Neuronal stem cell (in vitro differentiated cells): ENCODE data around the gene CUX1.

ENCODE experiments used
- DNase-seq: peaks from one replicate; pipeline ENCODE4 v3.0.0-alpha.2; 2013; ENCODE audit warnings: low spot score
- H2AFZ ChIP-seq: one replicate; pipeline ENCODE4 v1.6.1; 2013; ENCODE audit warnings: mild to moderate bottlenecking, low read length, inconsistent platforms
- H2AK5ac ChIP-seq: 2 replicates; pipeline ENCODE4 v1.6.1; 2013; ENCODE audit warnings: low read depth, mild to moderate bottlenecking, inconsistent platforms, low read length, moderate library complexity, mixed read lengths
- H2BK120ac ChIP-seq: 2 replicates; pipeline ENCODE4 v1.6.1; 2013; ENCODE audit warnings: low read depth, mild to moderate bottlenecking, inconsistent platforms, low read length, moderate library complexity, mixed read lengths
- H2BK12ac ChIP-seq: one replicate; pipeline ENCODE4 v1.6.1; 2013; ENCODE audit warnings: low read length, inconsistent platforms
- H2BK15ac ChIP-seq: 2 replicates; pipeline ENCODE4 v1.6.1; 2013; ENCODE audit warnings: mild to moderate bottlenecking, low read length, inconsistent platforms, mixed read lengths
- H2BK5ac ChIP-seq: one replicate; pipeline ENCODE4 v1.6.1; 2013; ENCODE audit warnings: inconsistent platforms, mild to moderate bottlenecking, low read length, moderate library complexity
- H3K14ac ChIP-seq: one replicate; pipeline ENCODE4 v1.6.1; 2013; ENCODE audit warnings: low read length, inconsistent platforms
- H3K18ac ChIP-seq: 2 replicates; pipeline ENCODE4 v1.6.1; 2013; ENCODE audit warnings: low read length, inconsistent platforms
- H3K23ac ChIP-seq: 2 replicates; pipeline ENCODE4 v1.6.1; 2013; ENCODE audit warnings: low read depth, mild to moderate bottlenecking, mixed read lengths, low read length, inconsistent platforms; ENCODE audit not compliant: poor library complexity
- H3K27ac ChIP-seq: replicated peaks from 3 replicates; pipeline ENCODE4 v1.5.1; 2013; ENCODE audit warnings: low read length, inconsistent platforms
- H3K27me3 ChIP-seq, 3 experiments: 2 replicates each; pipeline ENCODE4 v1.6.1; 2013; ENCODE audit warnings: low read length in 3 of 3, mild to moderate bottlenecking in 2 of 3, inconsistent platforms in 1 of 3, low read depth in 1 of 3, mixed read lengths in 1 of 3, moderate library complexity in 1 of 3; ENCODE audit not compliant: control insufficient read depth in 3 of 3, insufficient read depth in 3 of 3
- H3K36me3 ChIP-seq, 2 donors: replicated peaks in 1 of 2; 2 replicates each; pipeline ENCODE4 v1.6.1; 2013; ENCODE audit warnings: low read length in 2 of 2; ENCODE audit not compliant: control insufficient read depth in 2 of 2, insufficient read depth in 2 of 2
- H3K4ac ChIP-seq: 2 replicates; pipeline ENCODE4 v1.6.1; 2013; ENCODE audit warnings: inconsistent platforms, mild to moderate bottlenecking, low read length, moderate library complexity
- H3K4me1 ChIP-seq, 2 donors: 1 replicate in 1 of 2; 2 replicates in 1 of 2; pipeline ENCODE4 v1.6.1; 2013; ENCODE audit warnings: low read length in 2 of 2, low read depth in 1 of 2; ENCODE audit not compliant: control insufficient read depth in 2 of 2, insufficient read depth in 1 of 2
- H3K4me2 ChIP-seq: one replicate; pipeline ENCODE4 v1.6.1; 2013; ENCODE audit warnings: mild to moderate bottlenecking, low read length, inconsistent platforms; ENCODE audit not compliant: insufficient read depth, poor library complexity, severe bottlenecking
- H3K4me3 ChIP-seq, 2 donors: 2 replicates each; pipeline ENCODE4 v1.5.1; 2013; ENCODE audit warnings: low read length in 2 of 2, mild to moderate bottlenecking in 2 of 2, inconsistent platforms in 1 of 2, moderate library complexity in 1 of 2
- H3K79me1 ChIP-seq: one replicate; pipeline ENCODE4 v1.6.1; 2013; ENCODE audit warnings: low read depth, mild to moderate bottlenecking, inconsistent platforms, low read length, moderate library complexity
- H3K9ac ChIP-seq: one replicate; pipeline ENCODE4 v1.6.1; 2013; ENCODE audit warnings: mild to moderate bottlenecking, low read depth, low read length, inconsistent platforms; ENCODE audit not compliant: poor library complexity
- H3K9me3 ChIP-seq, 2 donors: replicated peaks in 1 of 2; 2 replicates each; pipeline versions ENCODE3 to v1.6.1; 2013; ENCODE audit warnings: low read length in 2 of 2, mild to moderate bottlenecking in 2 of 2, inconsistent platforms in 1 of 2, low read depth in 1 of 2, mixed read lengths in 1 of 2, moderate library complexity in 1 of 2; ENCODE audit not compliant: control insufficient read depth in 2 of 2, insufficient read depth in 1 of 2
- H4K8ac ChIP-seq: one replicate; pipeline ENCODE4 v1.6.1; 2013; ENCODE audit warnings: low read depth, mild to moderate bottlenecking, inconsistent platforms, low read length, moderate library complexity
- H4K91ac ChIP-seq: one replicate; pipeline ENCODE4 v1.6.1; 2013; ENCODE audit warnings: low read length, low read depth, mild to moderate bottlenecking, inconsistent platforms; ENCODE audit not compliant: poor library complexity
- WGBS, 2 donors: extraction: QIAGEN DNeasy Blood & Tissue Kit; methylation state at CpG; one replicate each; pipeline ENCODE4 v1.1.7; 2013; ENCODE audit warnings: missing lambda C conversion rate in 2 of 2, mixed read lengths in 1 of 2; ENCODE audit not compliant: insufficient read length in 2 of 2, insufficient replicate concordance in 1 of 2; ENCODE audit errors: extremely low coverage in 2 of 2; 5-methylcytosine and 5-hydroxymethylcytosine counted together

Gene CUX1

GRCh38 chr7:102313997-102314780, 496.8 kb downstream of the CUX1 start:
- Histone ChIP-seq H3K18ac (no peak overlapping the region), H2BK15ac (no peak overlapping the region), H2BK5ac (no peak overlapping the region), H3K4me2 (no peak overlapping the region), H3K14ac (peak overlapping the region; percentile 21), H2BK120ac (no peak overlapping the region), H3K79me1 (peaks cover 3% of the 10 kb centered on the region), H3K4ac (no peak overlapping the region), H2AFZ (no peak overlapping the region), H3K4me3 (no peak overlapping the region), H3K9me3 (no peaks in the 10 kb centered on the region), H2AK5ac (no peak overlapping the region), H3K4me1 (peaks cover 0 to 5% of the 10 kb centered on the region in 2 donors), H4K91ac (no peak overlapping the region), H3K27me3 (no peaks in the 10 kb centered on the region), H3K27ac (no peak overlapping the region), H3K36me3 (peaks cover 7 to 52% of the 10 kb centered on the region in 2 donors), H3K9ac (peak overlapping the region; percentile 30), H4K8ac (no peak overlapping the region), H2BK12ac (no peak overlapping the region), H3K23ac (peak overlapping the region; percentile 11)
- DNase-seq: no peak
- no CpG with 5 or more reads among the region's 22 CpGs for WGBS, 2 donors

GRCh38 chr7:102317231-102318059, 500.0 kb downstream of the CUX1 start:
- Histone ChIP-seq H2BK120ac (no peak overlapping the region), H3K4ac (no peak overlapping the region), H2AFZ (no peak overlapping the region), H3K4me1 (peaks cover 0 to 3% of the 10 kb centered on the region in 2 donors), H3K18ac (no peak overlapping the region), H3K23ac (no peak overlapping the region), H3K4me3 (no peak overlapping the region), H4K8ac (no peak overlapping the region), H3K27me3 (peaks cover 0 to 2% (median 0%) of the 10 kb centered on the region in 3 experiments), H3K4me2 (no peak overlapping the region), H3K14ac (no peak overlapping the region), H3K36me3 (peaks cover 9 to 62% of the 10 kb centered on the region in 2 donors), H2BK15ac (no peak overlapping the region), H2AK5ac (no peak overlapping the region), H3K9ac (peak overlapping the region; percentile 12), H3K9me3 (peaks cover 0 to 2% of the 10 kb centered on the region in 2 donors), H2BK5ac (no peak overlapping the region), H4K91ac (no peak overlapping the region), H2BK12ac (no peak overlapping the region), H3K27ac (no peak overlapping the region), H3K79me1 (peaks cover 3% of the 10 kb centered on the region)
- DNase-seq: no peak
- WGBS, 2 donors: no CpG with 5 or more reads among the region's 24 CpGs

- peaks cover 9 to 62% of the 10 kb centered on the region in 2 donors for H3K36me3 ChIP-seq
- no peak overlapping the region for H3K4ac ChIP-seq
- H3K14ac ChIP-seq: no peak overlapping the region
- peaks cover 0 to 3% of the 10 kb centered on the region in 2 donors for H3K4me1 ChIP-seq
- H4K91ac ChIP-seq: no peak overlapping the region
- peaks cover 0 to 2% of the 10 kb centered on the region in 2 donors for H3K9me3 ChIP-seq
- H3K9ac ChIP-seq: no peak overlapping the region
- H2AFZ ChIP-seq: no peak overlapping the region
- H2BK12ac ChIP-seq: no peak overlapping the region
- no peak overlapping the region for H3K27ac ChIP-seq
- no peak overlapping the region for H2BK120ac ChIP-seq
- no peak for DNase-seq
- no peak overlapping the region for H2BK15ac ChIP-seq
- no CpG with 5 or more reads among the region's 7 CpGs for WGBS, 2 donors
- H3K23ac ChIP-seq: peak overlapping the region; percentile 10
- peaks cover 0 to 2% (median 0%) of the 10 kb centered on the region in 3 experiments for H3K27me3 ChIP-seq
- no peak overlapping the region for H4K8ac ChIP-seq
- H3K4me3 ChIP-seq: no peak overlapping the region
- H3K18ac ChIP-seq: peak overlapping the region; percentile 27
- no peak overlapping the region for H2BK5ac ChIP-seq
- peaks cover 3% of the 10 kb centered on the region for H3K79me1 ChIP-seq
- no peak overlapping the region for H3K4me2 ChIP-seq
- H2AK5ac ChIP-seq: no peak overlapping the region
Observed at GRCh38 chr7:102318482-102318971, 501.1 kb downstream of the CUX1 start.

GRCh38 chr7:102319671-102320070, 502.2 kb downstream of the CUX1 start:
- H2AK5ac ChIP-seq: no peak overlapping the region
- H3K27me3 ChIP-seq: peaks cover 0 to 2% (median 0%) of the 10 kb centered on the region in 3 experiments
- H3K9ac ChIP-seq: no peak overlapping the region
- peaks cover 5 to 52% of the 10 kb centered on the region in 2 donors for H3K36me3 ChIP-seq
- H4K91ac ChIP-seq: no peak overlapping the region
- no peak overlapping the region for H3K4ac ChIP-seq
- no peak overlapping the region for H3K14ac ChIP-seq
- DNase-seq: no peak
- no peak overlapping the region for H3K27ac ChIP-seq
- H3K4me3 ChIP-seq: no peak overlapping the region
- H2BK15ac ChIP-seq: no peak overlapping the region
- H4K8ac ChIP-seq: no peak overlapping the region
- no peak overlapping the region for H3K18ac ChIP-seq
- no peak overlapping the region for H3K4me2 ChIP-seq
- peaks cover 0 to 2% of the 10 kb centered on the region in 2 donors for H3K9me3 ChIP-seq
- no peak overlapping the region for H2AFZ ChIP-seq
- H2BK120ac ChIP-seq: no peak overlapping the region
- WGBS, 2 donors: no CpG with 5 or more reads among the region's 3 CpGs
- H3K23ac ChIP-seq: no peak overlapping the region
- H3K4me1 ChIP-seq: peaks cover 0 to 3% of the 10 kb centered on the region in 2 donors
- peaks cover 2% of the 10 kb centered on the region for H3K79me1 ChIP-seq
- no peak overlapping the region for H2BK12ac ChIP-seq
- H2BK5ac ChIP-seq: no peak overlapping the region
